ENCODE measurements around the gene TMEM185B.

- TF ChIP-seq POLR2AphosphoS5 (IDR thresholded peaks at IDR 0.05; ENCODE audit: low read depth, low read length): no peak
- TF ChIP-seq POLR2A (IDR thresholded peaks at IDR 0.05; ENCODE audit: low read depth, low read length): no peak
- TF ChIP-seq TAF1 (IDR thresholded peaks at IDR 0.05; ENCODE audit: borderline replicate concordance, low read depth, low read length): no peak
Measured at GRCh38 chr2:120260736-120261135, 37.5 kb upstream of the TMEM185B start.
